SU-DHL-6 (cell line): ENCODE measurements around the gene NOX3.

Source experiments
- H2AFZ ChIP-seq: fragments of 200-600 bp; sonication (generic); 2 replicates; pipeline ENCODE4 v1.6.1; 2014; ENCODE audit warnings: low read depth, mild to moderate bottlenecking, moderate library complexity, mixed read lengths, antibody characterized with exemption, low read length; ENCODE audit not compliant: severe bottlenecking
- H3F3A ChIP-seq: fragments of 200-600 bp; shearing (Covaris generic); 2 replicates; pipeline ENCODE4 v1.6.0; 2016; ENCODE audit warnings: antibody characterized with exemption, mild to moderate bottlenecking; ENCODE audit not compliant: insufficient read depth
- H3K27ac ChIP-seq: fragments of 200-600 bp; sonication (generic); 2 replicates; pipeline ENCODE4 v1.5.1; 2016; ENCODE audit warnings: low read depth, mild to moderate bottlenecking, low read length, moderate library complexity, mixed read lengths
- H3K27me3 ChIP-seq: fragments of 200-600 bp; sonication (generic), shearing (Covaris generic); 2 replicates; pipeline ENCODE4 v1.6.0; 2014; ENCODE audit warnings: mild to moderate bottlenecking, low read length
- H3K36me3 ChIP-seq: fragments of 200-600 bp; sonication (generic); 2 replicates; pipeline ENCODE4 v1.6.1; 2014; ENCODE audit warnings: mild to moderate bottlenecking, low read length, mixed read lengths
- H3K4me2 ChIP-seq: fragments of 300-600, 200-600 bp; shearing (Covaris generic), sonication (generic); 2 replicates; pipeline ENCODE4 v1.6.0; 2014; ENCODE audit warnings: low read length, low read depth, mild to moderate bottlenecking; ENCODE audit not compliant: poor library complexity, severe bottlenecking
- H3K4me3 ChIP-seq: fragments of 200-600 bp; sonication (generic); 2 replicates; pipeline ENCODE4 v1.5.1; 2014; ENCODE audit warnings: antibody characterized with exemption, low read length, mild to moderate bottlenecking, mixed read lengths; ENCODE audit not compliant: insufficient read depth, poor library complexity, severe bottlenecking
- H3K79me2 ChIP-seq: fragments of 200-600 bp; sonication (generic); 2 replicates; pipeline ENCODE4 v1.6.1; 2014; ENCODE audit warnings: mild to moderate bottlenecking, low read length, moderate library complexity; ENCODE audit not compliant: insufficient read depth
- H3K9ac ChIP-seq: fragments of 200-600 bp; sonication (generic); 2 replicates; pipeline ENCODE4 v1.7.0; 2014; ENCODE audit warnings: mild to moderate bottlenecking, low read length
- H3K9me2 ChIP-seq: fragments of 200-600 bp; sonication (generic); replicated peaks from 2 replicates; pipeline ENCODE4 v1.6.1; 2014; ENCODE audit warnings: low read length; ENCODE audit not compliant: insufficient read depth
- H3K9me3 ChIP-seq: fragments of 200-600 bp; sonication (generic); 2 replicates; pipeline ENCODE4 v1.6.1; 2014; ENCODE audit warnings: low read length, mixed read lengths; ENCODE audit not compliant: insufficient read depth
- H4K20me1 ChIP-seq: fragments of 200-600 bp; sonication (generic); 2 replicates; pipeline ENCODE4 v1.6.1; 2014; ENCODE audit warnings: low read depth, mild to moderate bottlenecking, antibody characterized with exemption, low read length, moderate library complexity, mixed read lengths
- EZH2phosphoT487 ChIP-seq: fragments of 200-600 bp; sonication (generic), shearing (Covaris generic); conservative IDR thresholded peaks from 2 replicates; pipeline ENCODE4 v1.6.1; 2018; ENCODE audit warnings: mild to moderate bottlenecking, antibody characterized with exemption, low read length, moderate library complexity, mixed read lengths
- TF ChIP-seq, protein P1 (sequence below): fragments of 200-600 bp; sonication (generic); IDR thresholded peaks from one replicate; pipeline ENCODE4 v1.5.1; 2017; ENCODE audit warnings: antibody characterized with exemption, mild to moderate bottlenecking, low read length, moderate library complexity; ENCODE audit not compliant: insufficient read depth, poor library complexity, severe bottlenecking

NOX3 gene

GRCh38 chr6:155408231-155408630, 47.4 kb downstream of the NOX3 start:
- Histone ChIP-seq H3K27me3 (no peaks in the 10 kb centered on the region), H3K9me2 (no peaks in the 10 kb centered on the region), H3K79me2 (no peaks in the 10 kb centered on the region), H3K9ac (no peak overlapping the region), H4K20me1 (no peaks in the 10 kb centered on the region), H2AFZ (no peak overlapping the region), H3K4me3 (no peak overlapping the region), H3K27ac (no peak overlapping the region), H3F3A (no peaks in the 10 kb centered on the region), H3K4me2 (no peak overlapping the region), H3K36me3 (no peaks in the 10 kb centered on the region), H3K9me3 (no peaks in the 10 kb centered on the region)
- TF ChIP-seq, protein P1, sequence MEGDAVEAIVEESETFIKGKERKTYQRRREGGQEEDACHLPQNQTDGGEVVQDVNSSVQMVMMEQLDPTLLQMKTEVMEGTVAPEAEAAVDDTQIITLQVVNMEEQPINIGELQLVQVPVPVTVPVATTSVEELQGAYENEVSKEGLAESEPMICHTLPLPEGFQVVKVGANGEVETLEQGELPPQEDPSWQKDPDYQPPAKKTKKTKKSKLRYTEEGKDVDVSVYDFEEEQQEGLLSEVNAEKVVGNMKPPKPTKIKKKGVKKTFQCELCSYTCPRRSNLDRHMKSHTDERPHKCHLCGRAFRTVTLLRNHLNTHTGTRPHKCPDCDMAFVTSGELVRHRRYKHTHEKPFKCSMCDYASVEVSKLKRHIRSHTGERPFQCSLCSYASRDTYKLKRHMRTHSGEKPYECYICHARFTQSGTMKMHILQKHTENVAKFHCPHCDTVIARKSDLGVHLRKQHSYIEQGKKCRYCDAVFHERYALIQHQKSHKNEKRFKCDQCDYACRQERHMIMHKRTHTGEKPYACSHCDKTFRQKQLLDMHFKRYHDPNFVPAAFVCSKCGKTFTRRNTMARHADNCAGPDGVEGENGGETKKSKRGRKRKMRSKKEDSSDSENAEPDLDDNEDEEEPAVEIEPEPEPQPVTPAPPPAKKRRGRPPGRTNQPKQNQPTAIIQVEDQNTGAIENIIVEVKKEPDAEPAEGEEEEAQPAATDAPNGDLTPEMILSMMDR = no peak

GRCh38 chr6:155406801-155407200, 48.8 kb downstream of the NOX3 start:
- no peaks in the 10 kb centered on the region for H3F3A ChIP-seq
- H3K4me3 ChIP-seq = no peak overlapping the region
- no peaks in the 10 kb centered on the region for H4K20me1 ChIP-seq
- H3K27ac ChIP-seq = no peak overlapping the region
- H3K4me2 ChIP-seq = no peak overlapping the region
- no peak overlapping the region for H2AFZ ChIP-seq
- no peaks in the 10 kb centered on the region for H3K9me3 ChIP-seq
- H3K79me2 ChIP-seq = no peaks in the 10 kb centered on the region
- H3K27me3 ChIP-seq = no peaks in the 10 kb centered on the region
- H3K9me2 ChIP-seq = no peaks in the 10 kb centered on the region
- H3K9ac ChIP-seq = no peak overlapping the region
- no peak for TF ChIP-seq EZH2phosphoT487
- TF ChIP-seq, protein P1 = no peak
- no peaks in the 10 kb centered on the region for H3K36me3 ChIP-seq

GRCh38 chr6:155404937-155405336, 50.7 kb downstream of the NOX3 start:
- H3K27ac ChIP-seq = no peak overlapping the region
- TF ChIP-seq, protein P1 = no peak
- no peak for TF ChIP-seq EZH2phosphoT487
- no peaks in the 10 kb centered on the region for H4K20me1 ChIP-seq
- no peaks in the 10 kb centered on the region for H3K27me3 ChIP-seq
- H3F3A ChIP-seq = no peaks in the 10 kb centered on the region
- no peaks in the 10 kb centered on the region for H3K36me3 ChIP-seq
- no peak overlapping the region for H3K9ac ChIP-seq
- no peaks in the 10 kb centered on the region for H3K79me2 ChIP-seq
- H3K4me2 ChIP-seq = no peak overlapping the region
- no peak overlapping the region for H3K4me3 ChIP-seq
- no peaks in the 10 kb centered on the region for H3K9me2 ChIP-seq
- no peaks in the 10 kb centered on the region for H3K9me3 ChIP-seq
- peak overlapping the region; percentile 15 for H2AFZ ChIP-seq
